ENCODE measurements around the gene NEURL1.

GRCh38 chr10:103501186-103501585 is 7.7 kb downstream of the NEURL1 start:
- TF ChIP-seq CTCF (conservative IDR thresholded peaks at IDR 0.05; ENCODE audit: low read length) (no peak), EZH2phosphoT487 (IDR thresholded peaks at IDR 0.05; ENCODE audit: borderline replicate concordance) (no peak)
